Left ventricle myocardium inferior (tissue), 1 donor: ENCODE results near the gene FOXE3. TPM values are rescaled to one million over a fixed set of nuclear protein-coding genes. Genes with fewer than 3 reads are reported as not detected.

Source experiments
- DNase-seq: peaks from one replicate; pipeline ENCODE4 v3.0.0-alpha.2; 2020
- H3K27ac ChIP-seq: fragments of 200-600 bp; replicated peaks from 2 replicates; pipeline ENCODE4 v1.8.0; 2021
- H3K27me3 ChIP-seq: fragments of 200-600 bp; 2 replicates; pipeline ENCODE4 v1.8.0; 2021; ENCODE audit warnings: low read depth
- H3K36me3 ChIP-seq: fragments of 200-600 bp; 2 replicates; pipeline ENCODE4 v1.8.0; 2021
- H3K4me1 ChIP-seq: fragments of 200-600 bp; 2 replicates; pipeline ENCODE4 v1.8.0; 2021
- H3K4me3 ChIP-seq: fragments of 200-600 bp; 2 replicates; pipeline ENCODE4 v1.8.0; 2021; ENCODE audit warnings: mild to moderate bottlenecking, moderate library complexity
- H3K9me3 ChIP-seq: fragments of 200-600 bp; replicated peaks from 2 replicates; pipeline ENCODE4 v1.8.0; 2021
- intact Hi-C: fragments of 100-400 bp; cut with micrococcal nuclease; formaldehyde crosslinking; loops from one replicate; pipeline ENCODE4 v1.11.0; 2022
- total RNA-seq: library from RNA; stranded (reverse); fragmentation: NEBNext Ultra II Directional; extraction: Animal tissue kit (Norgen Biotek cat#: 25700); gene quantifications from one replicate; pipeline ENCODE4 v1.2.1, GENCODE V29; 2021
- TF ChIP-seq, protein P1 (sequence below): fragments of 200-600 bp; IDR thresholded peaks from 2 replicates; pipeline ENCODE4 v1.8.0; 2021; ENCODE audit warnings: antibody characterized with exemption, mild to moderate bottlenecking, borderline replicate concordance
- donor health status: DM: no; HTN: yes; CAD: no; lungs with severe emphysema.

The FOXE3 gene
- total RNA-seq, 1 donor from 2014 or later, result not detected

DNA sequence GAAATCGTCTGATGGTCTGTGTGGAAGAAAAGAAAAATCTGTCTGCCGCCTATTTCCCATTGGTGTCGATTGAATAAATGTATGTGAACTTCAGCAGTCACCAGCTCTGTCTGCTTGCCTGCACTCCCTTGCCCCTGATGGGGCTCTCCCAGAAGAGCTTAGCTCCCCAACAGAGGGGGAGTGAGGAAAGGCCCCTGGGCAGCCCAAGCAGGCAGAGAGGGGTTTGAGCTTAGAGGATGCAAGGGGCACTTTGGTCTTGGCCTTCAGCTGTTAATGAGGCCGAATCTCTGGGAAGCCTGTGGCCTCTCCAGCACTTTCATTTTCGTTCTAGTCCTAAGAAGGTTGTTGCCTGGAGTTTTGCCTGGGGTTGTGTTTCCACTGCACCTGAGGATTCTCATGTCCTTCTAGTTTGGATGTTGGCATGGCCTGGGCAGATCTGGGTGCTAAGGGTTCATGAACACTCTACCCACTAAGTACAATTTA lies 24.6 kb downstream of the FOXE3 start:
- no peak for DNase-seq
- no peak overlapping the region for H3K4me3 ChIP-seq
- no peak overlapping the region for H3K27ac ChIP-seq
- H3K27me3 ChIP-seq, result peaks cover 99% of the 10 kb centered on the region
- H3K36me3 ChIP-seq, result no peaks in the 10 kb centered on the region
- H3K9me3 ChIP-seq, result no peaks in the 10 kb centered on the region
- intact Hi-C loops, result no loop called here
- H3K4me1 ChIP-seq, result peaks cover 51% of the 10 kb centered on the region
- TF ChIP-seq, protein P1, sequence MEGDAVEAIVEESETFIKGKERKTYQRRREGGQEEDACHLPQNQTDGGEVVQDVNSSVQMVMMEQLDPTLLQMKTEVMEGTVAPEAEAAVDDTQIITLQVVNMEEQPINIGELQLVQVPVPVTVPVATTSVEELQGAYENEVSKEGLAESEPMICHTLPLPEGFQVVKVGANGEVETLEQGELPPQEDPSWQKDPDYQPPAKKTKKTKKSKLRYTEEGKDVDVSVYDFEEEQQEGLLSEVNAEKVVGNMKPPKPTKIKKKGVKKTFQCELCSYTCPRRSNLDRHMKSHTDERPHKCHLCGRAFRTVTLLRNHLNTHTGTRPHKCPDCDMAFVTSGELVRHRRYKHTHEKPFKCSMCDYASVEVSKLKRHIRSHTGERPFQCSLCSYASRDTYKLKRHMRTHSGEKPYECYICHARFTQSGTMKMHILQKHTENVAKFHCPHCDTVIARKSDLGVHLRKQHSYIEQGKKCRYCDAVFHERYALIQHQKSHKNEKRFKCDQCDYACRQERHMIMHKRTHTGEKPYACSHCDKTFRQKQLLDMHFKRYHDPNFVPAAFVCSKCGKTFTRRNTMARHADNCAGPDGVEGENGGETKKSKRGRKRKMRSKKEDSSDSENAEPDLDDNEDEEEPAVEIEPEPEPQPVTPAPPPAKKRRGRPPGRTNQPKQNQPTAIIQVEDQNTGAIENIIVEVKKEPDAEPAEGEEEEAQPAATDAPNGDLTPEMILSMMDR, result no peak

DNA sequence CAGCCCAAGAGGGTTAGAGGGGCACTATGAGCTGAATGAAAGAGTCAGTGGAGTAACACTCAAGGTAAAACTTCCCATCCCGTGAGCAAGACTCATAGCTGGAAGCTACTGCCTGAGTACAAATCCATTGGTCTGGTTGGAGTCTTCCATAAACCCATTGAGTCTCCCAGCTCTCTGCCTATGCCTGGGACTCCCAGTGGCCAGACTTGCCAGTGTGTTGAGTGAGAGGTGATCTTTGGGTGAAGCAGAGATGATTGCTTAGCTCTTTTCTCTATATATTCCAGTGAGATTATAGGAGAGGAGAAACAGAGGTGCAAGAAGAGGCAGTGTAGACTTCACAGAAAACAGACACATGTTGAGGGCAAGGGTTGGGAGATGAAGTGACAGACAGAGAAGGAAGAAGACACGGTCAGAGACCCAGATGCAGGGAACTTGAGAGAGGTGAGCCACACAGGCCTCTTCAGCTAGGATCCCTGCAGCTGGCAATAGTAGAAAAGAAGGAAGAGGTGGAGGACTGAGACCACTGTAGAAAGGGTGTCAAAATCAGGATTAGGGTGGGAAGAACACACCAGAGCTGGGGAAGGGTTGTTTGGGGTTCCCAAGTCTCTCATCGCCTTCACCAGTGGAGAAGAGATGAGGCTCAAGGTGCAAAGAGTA lies 25.5 kb downstream of the FOXE3 start:
- intact Hi-C loops, result no loop called here
- Histone ChIP-seq H3K9me3 (no peaks in the 10 kb centered on the region), H3K36me3 (no peaks in the 10 kb centered on the region), H3K27me3 (peaks cover 99% of the 10 kb centered on the region), H3K27ac (no peak overlapping the region), H3K4me1 (peaks cover 45% of the 10 kb centered on the region), H3K4me3 (no peak overlapping the region)
- TF ChIP-seq, protein P1, result no peak
- DNase-seq, result no peak

DNA sequence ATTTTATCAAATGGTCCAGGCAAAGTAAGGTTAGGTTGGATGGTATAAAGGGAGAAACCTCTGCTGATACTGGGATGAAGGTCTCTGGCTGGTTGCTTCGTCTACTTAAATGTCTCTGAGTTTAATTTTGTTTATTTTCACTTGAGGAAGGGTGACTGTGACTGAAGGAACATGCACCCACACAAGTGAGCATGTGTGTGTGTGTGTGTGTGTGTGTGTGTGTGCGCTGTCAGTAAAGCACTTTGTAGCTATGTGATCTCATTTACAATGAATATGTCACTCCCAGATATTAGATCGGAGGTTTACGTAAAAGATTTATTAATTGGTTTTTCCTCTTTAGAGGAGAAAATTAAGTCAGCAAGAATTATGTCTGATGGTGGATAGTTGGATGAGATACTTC lies 26.1 kb downstream of the FOXE3 start:
- intact Hi-C loops, result no loop called here
- H3K4me1 ChIP-seq, result peaks cover 39% of the 10 kb centered on the region
- H3K4me3 ChIP-seq, result no peak overlapping the region
- no peaks in the 10 kb centered on the region for H3K36me3 ChIP-seq
- H3K27me3 ChIP-seq, result peaks cover 99% of the 10 kb centered on the region
- no peak overlapping the region for H3K27ac ChIP-seq
- no peaks in the 10 kb centered on the region for H3K9me3 ChIP-seq
- DNase-seq, result no peak
- TF ChIP-seq, protein P1, result no peak

DNA sequence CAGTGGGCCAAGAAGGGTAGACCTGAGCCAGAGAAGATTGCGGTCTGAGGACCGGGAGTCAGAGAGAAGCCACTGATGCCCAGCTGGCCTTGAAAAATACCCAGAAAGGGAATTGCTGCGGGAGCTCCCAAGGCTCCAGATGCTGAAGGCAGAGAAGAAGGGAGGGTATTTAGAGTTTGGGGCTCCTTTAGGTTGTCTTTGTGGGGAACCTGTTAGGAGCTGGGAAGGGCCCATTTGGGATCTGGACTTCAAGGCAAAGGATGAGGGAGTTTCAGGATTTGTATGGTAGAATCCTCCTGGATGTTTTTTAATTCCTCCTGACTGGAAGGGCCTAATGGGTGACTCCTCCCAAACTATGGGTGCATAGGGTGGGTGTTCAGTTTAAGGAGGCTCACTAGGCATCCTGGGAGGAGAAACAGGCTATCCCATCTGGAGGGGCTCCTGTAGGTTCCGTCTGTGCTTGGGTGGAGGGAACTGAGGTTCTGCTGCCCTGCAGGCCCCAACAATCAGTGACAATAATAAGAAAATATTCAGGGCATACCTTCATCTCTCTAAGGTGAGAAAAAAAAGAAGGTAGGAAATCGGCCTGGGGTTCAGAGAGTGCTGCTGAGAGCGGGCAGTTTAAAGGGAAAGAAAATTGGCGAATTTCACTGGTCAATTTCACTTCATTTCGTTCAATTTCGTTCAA lies 26.9 kb downstream of the FOXE3 start:
- Histone ChIP-seq H3K27ac (no peak overlapping the region), H3K27me3 (peaks cover 99% of the 10 kb centered on the region), H3K4me1 (peaks cover 31% of the 10 kb centered on the region), H3K4me3 (no peak overlapping the region), H3K9me3 (no peaks in the 10 kb centered on the region), H3K36me3 (no peaks in the 10 kb centered on the region)
- TF ChIP-seq, protein P1, result no peak
- intact Hi-C loops, result no loop called here
- DNase-seq, result no peak

DNA sequence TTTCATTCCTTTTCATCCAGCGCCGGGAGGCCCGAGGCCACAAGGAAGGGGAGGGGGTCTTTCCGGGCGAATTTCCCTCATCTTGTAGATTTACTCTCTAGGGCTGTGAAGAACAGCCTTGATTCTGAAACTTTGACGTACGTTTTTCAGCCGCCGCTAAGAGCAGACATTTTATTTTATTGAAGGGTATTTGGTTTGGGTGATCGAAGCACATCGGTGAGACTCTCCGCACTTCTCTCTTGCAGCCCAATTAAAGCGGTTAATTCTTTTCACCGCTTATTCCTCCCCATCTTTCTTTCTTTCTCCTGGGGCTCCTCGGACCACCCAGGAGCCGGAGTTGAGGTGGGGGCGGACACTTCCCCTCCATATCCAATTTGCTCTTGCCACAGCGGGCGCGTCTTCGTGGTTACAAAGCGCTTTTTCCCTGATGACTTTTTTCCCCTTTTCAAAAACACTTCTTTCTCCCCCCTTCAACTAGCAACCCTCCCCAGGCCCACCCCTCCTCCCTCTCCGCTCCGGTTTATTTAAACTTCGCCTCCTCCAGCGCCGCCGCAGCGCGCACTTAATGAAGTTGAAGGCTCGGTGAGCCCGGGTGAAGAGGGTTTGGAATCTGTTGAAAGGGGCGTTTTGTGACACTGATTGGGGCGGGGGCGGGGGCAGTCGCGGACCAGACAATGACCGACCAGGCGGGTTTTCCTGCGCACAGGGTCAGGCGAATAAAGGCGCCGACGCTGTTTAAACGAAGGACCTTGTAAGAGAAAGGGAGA lies 27.6 kb downstream of the FOXE3 start:
- DNase-seq, result no peak
- no peaks in the 10 kb centered on the region for H3K36me3 ChIP-seq
- intact Hi-C loops, result no loop called here
- TF ChIP-seq, protein P1, result no peak
- peak overlapping the region; percentile 54 for H3K4me3 ChIP-seq
- peaks cover 30% of the 10 kb centered on the region for H3K4me1 ChIP-seq
- H3K27ac ChIP-seq, result no peak overlapping the region
- H3K9me3 ChIP-seq, result no peaks in the 10 kb centered on the region
- peaks cover 100% of the 10 kb centered on the region for H3K27me3 ChIP-seq
